Astrocyte of the cerebellum (primary cell): ENCODE data around the gene ADGRD1.

Experiments used
- DNase-seq: peaks from one replicate; pipeline ENCODE4 v3.0.0-alpha.2; 2011; ENCODE audit warnings: low read depth
- H3K4me3 ChIP-seq: 2 replicates; pipeline ENCODE4 v1.5.1; 2011; ENCODE audit warnings: mild to moderate bottlenecking, low read depth, low read length, moderate library complexity
- CTCF ChIP-seq: IDR thresholded peaks from 2 replicates; pipeline ENCODE4 v1.5.1; 2012; ENCODE audit warnings: low read length, low read depth, moderate library complexity, mild to moderate bottlenecking; ENCODE audit errors: missing control alignments
- in situ Hi-C: cut with HindIII; loops from 2 replicates; pipeline ENCODE4 v1.10.0; 2017; ENCODE audit warnings: low sequenced_read_pairs

ADGRD1 gene

GRCh38 chr12:130960787-130961186 is 7.1 kb downstream of the ADGRD1 start:
- no peak for TF ChIP-seq CTCF
- in situ Hi-C loops = no loop called here
- H3K4me3 ChIP-seq = no peak overlapping the region
- DNase-seq = no peak

- in situ Hi-C loops = no loop called here
- DNase-seq = no peak
- TF ChIP-seq CTCF = no peak
- H3K4me3 ChIP-seq = no peak overlapping the region
Measured at GRCh38 chr12:130961921-130962451, 8.3 kb downstream of the ADGRD1 start.

- no peak for DNase-seq
- in situ Hi-C loops = no loop called here
- no peak for TF ChIP-seq CTCF
- no peak overlapping the region for H3K4me3 ChIP-seq
Measured at GRCh38 chr12:130965214-130965613, 11.5 kb downstream of the ADGRD1 start.

- H3K4me3 ChIP-seq = no peak overlapping the region
- TF ChIP-seq CTCF = no peak
- DNase-seq = no peak
- in situ Hi-C loops = no loop called here
Measured at GRCh38 chr12:130965668-130966067, 12.0 kb downstream of the ADGRD1 start.

GRCh38 chr12:130966443-130967030 is 12.8 kb downstream of the ADGRD1 start:
- H3K4me3 ChIP-seq = no peak overlapping the region
- in situ Hi-C loops = no loop called here
- no peak for TF ChIP-seq CTCF
- no peak for DNase-seq

- no peak overlapping the region for H3K4me3 ChIP-seq
- in situ Hi-C loops = no loop called here
- DNase-seq = no peak
- TF ChIP-seq CTCF = no peak
Measured at GRCh38 chr12:130967636-130968035, 13.9 kb downstream of the ADGRD1 start.
